HEK293 (cell line): ENCODE results near the gene TOM1L2.
A peak's percentile ranks its signal among the peaks of the same experiment; 100 is the strongest.

ENCODE experiments used
- CTCF ChIA-PET: fragments of 350-600 bp; formaldehyde crosslinking; extraction: SDS; loops from one replicate; lab custom pipeline; 2021; ENCODE audit warnings: antibody characterized with exemption; lab: Yijun Ruan, JAX
- POLR2A ChIA-PET: fragments of 300-600 bp; formaldehyde crosslinking; extraction: SDS; loops from one replicate; lab custom pipeline; 2020; ENCODE audit warnings: antibody characterized with exemption, inconsistent platforms; lab: Yijun Ruan, JAX
- H3K27ac ChIP-seq: fragments of 200-500 bp; sonication (Bioruptor generic); 2 replicates; pipeline ENCODE4 v1.5.1; 2014; ENCODE audit warnings: low read depth, low read length, control low read depth, inconsistent platforms; ENCODE audit errors: extremely low read depth
- H3K36me3 ChIP-seq, 2 experiments: fragments of 200-500 bp in 1 of 2; sonication (Bioruptor generic) in 1 of 2; 1 replicate in 1 of 2; 2 replicates in 1 of 2; pipeline ENCODE4 v1.5.1; 2014 to 2017; ENCODE audit warnings: inconsistent platforms in 2 of 2, low read length in 2 of 2; ENCODE audit not compliant: control insufficient read depth in 2 of 2, insufficient read depth in 1 of 2
- H3K4me1 ChIP-seq: fragments of 200-500 bp; sonication (Bioruptor generic); 2 replicates; pipeline ENCODE4 v1.5.1; 2014; ENCODE audit warnings: mild to moderate bottlenecking, low read length, inconsistent platforms; ENCODE audit not compliant: control insufficient read depth, insufficient read depth
- H3K4me3 ChIP-seq: 2 replicates; pipeline ENCODE4 v1.5.1; 2011; ENCODE audit warnings: low read depth, mild to moderate bottlenecking, control low read depth, low read length, moderate library complexity
- H3K9me3 ChIP-seq: fragments of 200-500 bp; sonication (Bioruptor generic); 2 replicates; pipeline ENCODE4 v1.5.1; 2014; ENCODE audit warnings: low read depth, low read length, inconsistent platforms; ENCODE audit not compliant: control insufficient read depth, insufficient read depth
- GLIS1 ChIP-seq: fragments of 450-650 bp; formaldehyde crosslinking; IDR thresholded peaks from 2 replicates; pipeline ENCODE4 v1.5.1; 2016; ENCODE audit warnings: missing biosample characterization, missing genetic modification characterization
- IKZF3 ChIP-seq: fragments of 450-650 bp; IDR thresholded peaks from 2 replicates; pipeline ENCODE4 v1.5.0; 2018; ENCODE audit warnings: missing biosample characterization, mild to moderate bottlenecking, missing genetic modification characterization, moderate library complexity
- TRIM28 ChIP-seq: IDR thresholded peaks from 2 replicates; pipeline ENCODE4 v1.6.1; 2011; ENCODE audit warnings: low read length, control low read depth, borderline replicate concordance
- WT1 ChIP-seq: fragments of 450-650 bp; formaldehyde crosslinking; IDR thresholded peaks from 2 replicates; pipeline ENCODE4 v1.5.1; 2016; ENCODE audit warnings: missing biosample characterization, missing genetic modification characterization
- YY1 ChIP-seq: fragments of 450-650 bp; formaldehyde crosslinking; IDR thresholded peaks from 2 replicates; pipeline ENCODE4 v1.5.1; 2018; ENCODE audit warnings: missing biosample characterization, missing genetic modification characterization
- YY2 ChIP-seq: fragments of 450-650 bp; formaldehyde crosslinking; IDR thresholded peaks from 2 replicates; pipeline ENCODE4 v1.5.1; 2016; ENCODE audit warnings: missing biosample characterization, missing genetic modification characterization
- ZBTB20 ChIP-seq: fragments of 450-650 bp; formaldehyde crosslinking; IDR thresholded peaks from 2 replicates; pipeline ENCODE4 v1.5.1; 2016; ENCODE audit warnings: missing biosample characterization, missing genetic modification characterization
- ZBTB8A ChIP-seq: fragments of 450-650 bp; formaldehyde crosslinking; IDR thresholded peaks from 2 replicates; pipeline ENCODE4 v1.5.1; 2016; ENCODE audit warnings: missing biosample characterization, missing genetic modification characterization
- ZIC2 ChIP-seq: fragments of 450-650 bp; formaldehyde crosslinking; IDR thresholded peaks from 2 replicates; pipeline ENCODE4 v1.5.1; 2016; ENCODE audit warnings: missing biosample characterization, missing genetic modification characterization
- ZNF169 ChIP-seq: fragments of 450-650 bp; formaldehyde crosslinking; IDR thresholded peaks from 2 replicates; pipeline ENCODE4 v1.5.1; 2016; ENCODE audit warnings: missing biosample characterization, missing genetic modification characterization
- ZNF19 ChIP-seq: fragments of 450-650 bp; formaldehyde crosslinking; IDR thresholded peaks from 2 replicates; pipeline ENCODE4; 2016; ENCODE audit warnings: missing biosample characterization, missing genetic modification characterization, low read depth
- ZNF274 ChIP-seq, 2 experiments: fragments of 200-500 bp in 1 of 2; fragments of 450-650 bp in 1 of 2; sonication (Bioruptor generic) in 1 of 2; formaldehyde crosslinking in 1 of 2; IDR thresholded peaks; 2 replicates each; pipeline versions ENCODE4 v1.5.1 to v1.6.1; 2014 to 2016; ENCODE audit warnings: borderline replicate concordance in 1 of 2, inconsistent platforms in 1 of 2, low read length in 1 of 2, missing biosample characterization in 1 of 2, missing genetic modification characterization in 1 of 2
- ZNF341 ChIP-seq: fragments of 450-650 bp; formaldehyde crosslinking; IDR thresholded peaks from 2 replicates; pipeline ENCODE4; 2016; ENCODE audit warnings: low read depth, missing biosample characterization, missing genetic modification characterization
- ZNF350 ChIP-seq: fragments of 450-650 bp; formaldehyde crosslinking; IDR thresholded peaks from 2 replicates; pipeline ENCODE4 v1.5.0; 2017; ENCODE audit warnings: missing biosample characterization, mild to moderate bottlenecking, missing genetic modification characterization
- ZNF394 ChIP-seq: fragments of 450-650 bp; formaldehyde crosslinking; IDR thresholded peaks from 2 replicates; pipeline ENCODE4 v1.5.1; 2016; ENCODE audit warnings: missing biosample characterization, missing genetic modification characterization, mild to moderate bottlenecking, moderate library complexity, borderline replicate concordance
- ZNF530 ChIP-seq: fragments of 450-650 bp; formaldehyde crosslinking; IDR thresholded peaks from 2 replicates; pipeline ENCODE4 v1.5.1; 2016; ENCODE audit warnings: low read depth, missing biosample characterization, missing genetic modification characterization
- TF ChIP-seq, protein P1 (sequence below): fragments of 450-650 bp; formaldehyde crosslinking; IDR thresholded peaks from 2 replicates; pipeline ENCODE4 v1.5.1; 2016; ENCODE audit warnings: missing biosample characterization, missing genetic modification characterization
- TF ChIP-seq, protein P2 (sequence below): fragments of 450-650 bp; formaldehyde crosslinking; IDR thresholded peaks from 2 replicates; pipeline ENCODE4 v1.5.1; 2016; ENCODE audit warnings: missing biosample characterization, missing genetic modification characterization
- TF ChIP-seq, protein P3 (sequence below): IDR thresholded peaks from 2 replicates; pipeline ENCODE4 v1.6.1; 2011; ENCODE audit warnings: mild to moderate bottlenecking, low read depth, low read length, borderline replicate concordance
- TF ChIP-seq, protein P4 (sequence below): fragments of 450-650 bp; formaldehyde crosslinking; IDR thresholded peaks from 2 replicates; pipeline ENCODE4 v1.5.1; 2016; ENCODE audit warnings: missing biosample characterization, missing genetic modification characterization
- TF ChIP-seq, protein P5 (sequence below): fragments of 450-650 bp; formaldehyde crosslinking; IDR thresholded peaks from 2 replicates; pipeline ENCODE4 v1.5.1; 2016; ENCODE audit warnings: missing biosample characterization, missing genetic modification characterization

The TOM1L2 gene

DNA sequence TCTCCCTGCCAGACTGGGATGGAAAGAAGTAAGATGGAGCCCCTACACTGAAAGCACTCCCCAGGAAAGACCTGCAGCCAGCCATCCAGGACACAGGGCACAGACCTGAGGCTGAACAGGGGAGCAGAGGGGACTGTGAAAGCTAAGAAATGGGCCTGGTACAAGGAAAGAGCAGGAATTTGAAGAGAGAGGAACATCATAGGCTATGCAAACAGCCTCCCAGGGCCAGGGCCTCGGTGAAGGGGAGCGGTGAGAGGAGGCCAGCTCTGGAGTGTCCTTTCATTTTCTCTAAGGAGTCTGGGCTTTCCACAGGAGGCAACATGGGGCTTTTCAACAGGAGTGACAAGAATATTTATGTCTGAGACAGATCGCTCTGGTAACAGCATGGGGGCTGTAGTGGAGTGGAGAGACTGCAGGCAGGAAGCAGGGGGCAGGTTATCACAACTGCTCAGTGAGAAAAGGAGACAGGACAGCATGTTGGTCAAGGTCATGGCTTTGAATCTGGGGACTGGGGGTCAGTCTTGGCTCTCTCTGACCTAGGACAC, 50.1 kb downstream of the TOM1L2 start:
- Histone ChIP-seq H3K27ac (peak overlapping the region; percentile 80), H3K4me3 (no peak overlapping the region)
- POLR2A ChIA-PET = interaction anchor here (0.9 to 1.8 kb wide), 7 partner anchors 13 to 102 kb away, joined by 3 to 12 read pairs (median 5); partner anchors contain the start of genes DRC3 and TOM1L2
- no peak for TF ChIP-seq ZNF169 (tag by site-specific recombination)
- 0 out of 2 replicates have a peak, but pooled peaks have one; percentile 18 for TF ChIP-seq YY1 (tag by site-specific recombination)
- TF ChIP-seq IKZF3 (tag by site-specific recombination) = 0 out of 2 replicates have a peak, but pooled peaks have one; percentile 7
- no peak for TF ChIP-seq ZNF350 (tag by site-specific recombination)
- TF ChIP-seq ZIC2 (tag by site-specific recombination) = peak; percentile 93
- peak; percentile 16; the same call in 1 of the 2 replicates for TF ChIP-seq TRIM28
- 0 out of 2 replicates have a peak, but pooled peaks have one; percentile 12 for TF ChIP-seq WT1 (tag by site-specific recombination)
- TF ChIP-seq, protein P1, sequence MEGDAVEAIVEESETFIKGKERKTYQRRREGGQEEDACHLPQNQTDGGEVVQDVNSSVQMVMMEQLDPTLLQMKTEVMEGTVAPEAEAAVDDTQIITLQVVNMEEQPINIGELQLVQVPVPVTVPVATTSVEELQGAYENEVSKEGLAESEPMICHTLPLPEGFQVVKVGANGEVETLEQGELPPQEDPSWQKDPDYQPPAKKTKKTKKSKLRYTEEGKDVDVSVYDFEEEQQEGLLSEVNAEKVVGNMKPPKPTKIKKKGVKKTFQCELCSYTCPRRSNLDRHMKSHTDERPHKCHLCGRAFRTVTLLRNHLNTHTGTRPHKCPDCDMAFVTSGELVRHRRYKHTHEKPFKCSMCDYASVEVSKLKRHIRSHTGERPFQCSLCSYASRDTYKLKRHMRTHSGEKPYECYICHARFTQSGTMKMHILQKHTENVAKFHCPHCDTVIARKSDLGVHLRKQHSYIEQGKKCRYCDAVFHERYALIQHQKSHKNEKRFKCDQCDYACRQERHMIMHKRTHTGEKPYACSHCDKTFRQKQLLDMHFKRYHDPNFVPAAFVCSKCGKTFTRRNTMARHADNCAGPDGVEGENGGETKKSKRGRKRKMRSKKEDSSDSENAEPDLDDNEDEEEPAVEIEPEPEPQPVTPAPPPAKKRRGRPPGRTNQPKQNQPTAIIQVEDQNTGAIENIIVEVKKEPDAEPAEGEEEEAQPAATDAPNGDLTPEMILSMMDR (tag by site-specific recombination) = no peak
- TF ChIP-seq ZNF530 (tag by site-specific recombination) = no peak
- TF ChIP-seq, protein P2, sequence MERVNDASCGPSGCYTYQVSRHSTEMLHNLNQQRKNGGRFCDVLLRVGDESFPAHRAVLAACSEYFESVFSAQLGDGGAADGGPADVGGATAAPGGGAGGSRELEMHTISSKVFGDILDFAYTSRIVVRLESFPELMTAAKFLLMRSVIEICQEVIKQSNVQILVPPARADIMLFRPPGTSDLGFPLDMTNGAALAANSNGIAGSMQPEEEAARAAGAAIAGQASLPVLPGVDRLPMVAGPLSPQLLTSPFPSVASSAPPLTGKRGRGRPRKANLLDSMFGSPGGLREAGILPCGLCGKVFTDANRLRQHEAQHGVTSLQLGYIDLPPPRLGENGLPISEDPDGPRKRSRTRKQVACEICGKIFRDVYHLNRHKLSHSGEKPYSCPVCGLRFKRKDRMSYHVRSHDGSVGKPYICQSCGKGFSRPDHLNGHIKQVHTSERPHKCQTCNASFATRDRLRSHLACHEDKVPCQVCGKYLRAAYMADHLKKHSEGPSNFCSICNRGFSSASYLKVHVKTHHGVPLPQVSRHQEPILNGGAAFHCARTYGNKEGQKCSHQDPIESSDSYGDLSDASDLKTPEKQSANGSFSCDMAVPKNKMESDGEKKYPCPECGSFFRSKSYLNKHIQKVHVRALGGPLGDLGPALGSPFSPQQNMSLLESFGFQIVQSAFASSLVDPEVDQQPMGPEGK (tag by site-specific recombination) = 0 out of 2 replicates have a peak, but pooled peaks have one; percentile 13
- no peak for TF ChIP-seq ZNF19 (tag by site-specific recombination)
- TF ChIP-seq ZNF341 (tag by site-specific recombination) = no peak; the same call in 1 of the 2 replicates
- no peak for TF ChIP-seq YY2 (tag by site-specific recombination)
- no peak for TF ChIP-seq ZNF274 (IDR thresholded peaks at IDR 0.05; ENCODE audit: low read length)
- TF ChIP-seq ZNF274 (tag by site-specific recombination; IDR thresholded peaks at IDR 0.05; ENCODE audit: borderline replicate concordance) = no peak
- TF ChIP-seq, protein P3, sequence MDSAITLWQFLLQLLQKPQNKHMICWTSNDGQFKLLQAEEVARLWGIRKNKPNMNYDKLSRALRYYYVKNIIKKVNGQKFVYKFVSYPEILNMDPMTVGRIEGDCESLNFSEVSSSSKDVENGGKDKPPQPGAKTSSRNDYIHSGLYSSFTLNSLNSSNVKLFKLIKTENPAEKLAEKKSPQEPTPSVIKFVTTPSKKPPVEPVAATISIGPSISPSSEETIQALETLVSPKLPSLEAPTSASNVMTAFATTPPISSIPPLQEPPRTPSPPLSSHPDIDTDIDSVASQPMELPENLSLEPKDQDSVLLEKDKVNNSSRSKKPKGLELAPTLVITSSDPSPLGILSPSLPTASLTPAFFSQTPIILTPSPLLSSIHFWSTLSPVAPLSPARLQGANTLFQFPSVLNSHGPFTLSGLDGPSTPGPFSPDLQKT = no peak
- peak; percentile 1 for TF ChIP-seq ZBTB8A (tag by site-specific recombination)
- TF ChIP-seq, protein P4, sequence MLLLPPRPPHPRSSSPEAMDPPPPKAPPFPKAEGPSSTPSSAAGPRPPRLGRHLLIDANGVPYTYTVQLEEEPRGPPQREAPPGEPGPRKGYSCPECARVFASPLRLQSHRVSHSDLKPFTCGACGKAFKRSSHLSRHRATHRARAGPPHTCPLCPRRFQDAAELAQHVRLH (tag by site-specific recombination) = no peak
- TF ChIP-seq ZBTB20 (tag by site-specific recombination) = peak; percentile 14; the same call in 1 of the 2 replicates
- TF ChIP-seq ZNF394 (tag by site-specific recombination) = no peak
- TF ChIP-seq, protein P5, sequence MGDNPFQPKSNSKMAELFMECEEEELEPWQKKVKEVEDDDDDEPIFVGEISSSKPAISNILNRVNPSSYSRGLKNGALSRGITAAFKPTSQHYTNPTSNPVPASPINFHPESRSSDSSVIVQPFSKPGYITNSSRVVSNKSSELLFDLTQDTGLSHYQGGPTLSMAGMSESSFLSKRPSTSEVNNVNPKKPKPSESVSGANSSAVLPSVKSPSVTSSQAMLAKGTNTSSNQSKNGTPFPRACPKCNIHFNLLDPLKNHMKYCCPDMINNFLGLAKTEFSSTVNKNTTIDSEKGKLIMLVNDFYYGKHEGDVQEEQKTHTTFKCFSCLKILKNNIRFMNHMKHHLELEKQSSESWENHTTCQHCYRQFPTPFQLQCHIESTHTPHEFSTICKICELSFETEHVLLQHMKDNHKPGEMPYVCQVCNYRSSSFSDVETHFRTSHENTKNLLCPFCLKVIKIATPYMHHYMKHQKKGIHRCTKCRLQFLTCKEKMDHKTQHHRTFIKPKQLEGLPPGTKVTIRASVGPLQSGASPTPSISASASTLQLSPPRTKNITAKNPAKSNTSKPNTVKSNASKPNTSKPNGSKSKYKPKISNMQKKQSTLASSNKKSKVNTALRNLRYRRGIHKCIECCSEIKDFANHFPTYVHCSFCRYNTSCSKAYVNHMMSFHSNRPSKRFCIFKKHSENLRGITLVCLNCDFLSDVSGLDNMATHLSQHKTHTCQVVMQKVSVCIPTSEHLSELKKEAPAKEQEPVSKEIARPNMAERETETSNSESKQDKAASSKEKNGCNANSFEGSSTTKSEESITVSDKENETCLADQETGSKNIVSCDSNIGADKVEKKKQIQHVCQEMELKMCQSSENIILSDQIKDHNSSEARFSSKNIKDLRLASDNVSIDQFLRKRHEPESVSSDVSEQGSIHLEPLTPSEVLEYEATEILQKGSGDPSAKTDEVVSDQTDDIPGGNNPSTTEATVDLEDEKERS (tag by site-specific recombination) = no peak
- TF ChIP-seq GLIS1 (tag by site-specific recombination) = peak; percentile 26
- TF ChIP-seq, all 188 proteins: peak for 9
- no peaks in the 10 kb centered on the region for H3K9me3 ChIP-seq
- CTCF ChIA-PET = interaction anchor here (0.6 to 6.3 kb wide), 13 partner anchors 10 to 331 kb away, joined by 3 to 121 read pairs (median 7); partner anchors contain the start of genes DRC3, RAI1 and TOM1L2
- no peaks in the 10 kb centered on the region for H3K36me3 ChIP-seq
- peaks cover 29% of the 10 kb centered on the region for H3K4me1 ChIP-seq
